AG10803 (cell line): ENCODE measurements around the gene C11orf21.

Experiments used
- DNase-seq: peaks from one replicate; pipeline ENCODE4 v3.0.0; 2010; ENCODE audit warnings: low read depth
- H3K4me3 ChIP-seq: 2 replicates; pipeline ENCODE4 v1.5.1; 2011; ENCODE audit warnings: mild to moderate bottlenecking, low read length, control low read depth
- CTCF ChIP-seq: conservative IDR thresholded peaks from 2 replicates; pipeline ENCODE4 v1.5.1; 2011; ENCODE audit warnings: mild to moderate bottlenecking, low read length, control low read depth, inconsistent platforms

Gene C11orf21

GRCh38 chr11:2277008-2277346 is 24.7 kb downstream of the C11orf21 start:
- no peak overlapping the region for H3K4me3 ChIP-seq
- DNase-seq, result no peak
- TF ChIP-seq CTCF, result no peak

GRCh38 chr11:2276280-2277007 is 25.3 kb downstream of the C11orf21 start:
- no peak for TF ChIP-seq CTCF
- no peak overlapping the region for H3K4me3 ChIP-seq
- no peak for DNase-seq

- H3K4me3 ChIP-seq, result no peak overlapping the region
- DNase-seq, result no peak
- TF ChIP-seq CTCF, result no peak
Measured at GRCh38 chr11:2275334-2276279, 26.1 kb downstream of the C11orf21 start.

GRCh38 chr11:2273771-2274170 is 27.9 kb downstream of the C11orf21 start:
- no peak for DNase-seq
- H3K4me3 ChIP-seq, result no peak overlapping the region
- no peak for TF ChIP-seq CTCF

- TF ChIP-seq CTCF, result no peak
- DNase-seq, result no peak
- no peak overlapping the region for H3K4me3 ChIP-seq
Measured at GRCh38 chr11:2273311-2273710, 28.4 kb downstream of the C11orf21 start.

GRCh38 chr11:2272946-2273280 is 28.8 kb downstream of the C11orf21 start:
- DNase-seq, result no peak

More at GRCh38 chr11:2272946-2273280, 28.8 kb downstream of the C11orf21 start:
- no peak overlapping the region for H3K4me3 ChIP-seq
- no peak for TF ChIP-seq CTCF
